ENCODE data around the gene ANO1.

DNA sequence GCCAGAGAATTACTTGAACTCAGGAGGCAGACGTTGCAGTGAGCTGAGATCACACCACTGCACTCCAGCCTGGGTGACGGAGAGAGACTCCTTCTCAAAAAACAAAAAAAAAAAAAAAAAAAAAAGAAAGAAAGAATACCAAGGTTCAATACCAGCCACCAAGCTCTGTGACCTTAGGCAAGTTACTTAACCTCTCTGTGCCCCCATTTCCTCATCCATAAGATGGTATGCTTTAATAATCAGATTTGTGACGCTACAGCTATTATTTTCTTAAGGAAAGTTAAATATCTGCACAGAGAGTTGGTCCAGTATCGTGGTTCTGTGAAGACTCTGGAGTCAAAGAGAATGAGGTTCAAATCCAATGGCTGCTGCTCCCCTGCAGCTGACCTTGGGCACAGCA, 67.7 kb downstream of the ANO1 start:
- TF ChIP-seq, protein P1, sequence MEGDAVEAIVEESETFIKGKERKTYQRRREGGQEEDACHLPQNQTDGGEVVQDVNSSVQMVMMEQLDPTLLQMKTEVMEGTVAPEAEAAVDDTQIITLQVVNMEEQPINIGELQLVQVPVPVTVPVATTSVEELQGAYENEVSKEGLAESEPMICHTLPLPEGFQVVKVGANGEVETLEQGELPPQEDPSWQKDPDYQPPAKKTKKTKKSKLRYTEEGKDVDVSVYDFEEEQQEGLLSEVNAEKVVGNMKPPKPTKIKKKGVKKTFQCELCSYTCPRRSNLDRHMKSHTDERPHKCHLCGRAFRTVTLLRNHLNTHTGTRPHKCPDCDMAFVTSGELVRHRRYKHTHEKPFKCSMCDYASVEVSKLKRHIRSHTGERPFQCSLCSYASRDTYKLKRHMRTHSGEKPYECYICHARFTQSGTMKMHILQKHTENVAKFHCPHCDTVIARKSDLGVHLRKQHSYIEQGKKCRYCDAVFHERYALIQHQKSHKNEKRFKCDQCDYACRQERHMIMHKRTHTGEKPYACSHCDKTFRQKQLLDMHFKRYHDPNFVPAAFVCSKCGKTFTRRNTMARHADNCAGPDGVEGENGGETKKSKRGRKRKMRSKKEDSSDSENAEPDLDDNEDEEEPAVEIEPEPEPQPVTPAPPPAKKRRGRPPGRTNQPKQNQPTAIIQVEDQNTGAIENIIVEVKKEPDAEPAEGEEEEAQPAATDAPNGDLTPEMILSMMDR (IDR thresholded peaks at IDR 0.05), result no peak
- no peak for TF ChIP-seq POLR2A (IDR thresholded peaks at IDR 0.05)
- no peak for TF ChIP-seq EP300 (IDR thresholded peaks at IDR 0.05)
- no peak for TF ChIP-seq POLR2AphosphoS5 (IDR thresholded peaks at IDR 0.05)
